Activated gamma-delta T cell treated with anti-CD3 and anti-CD28 coated beads, Interleukin-2, amount 50 U/mL, for 16 hours (primary cell): ENCODE data around the gene TMEM53.

Source experiments
- DNase-seq: peaks from one replicate; pipeline ENCODE4 v3.0.0-alpha.2; 2020; ENCODE audit warnings: low read depth

TMEM53 gene

GRCh38 chr1:44603718-44604117, 70.6 kb downstream of the TMEM53 start:
- DNase-seq, result no peak
